A549 (cell line): ENCODE measurements around the gene KCNG3. TPM values are rescaled to one million over a fixed set of nuclear protein-coding genes. Genes with fewer than 3 reads are reported as not detected.

Experiments used
- ATAC-seq, 2 experiments: fragments of 200-7000 bp in 1 of 2; fragments of >200 bp in 1 of 2; cut with Nextera tagmentation in 1 of 2; cut with Tn5 transposase in 1 of 2; 3 replicates each; pipeline versions ENCODE4 v1.8.0 to v1.9.1; 2018 to 2020; ENCODE audit warnings: mild to moderate bottlenecking in 1 of 2, moderate library complexity in 1 of 2
- CTCF ChIA-PET: fragments of 300-600 bp; sonication (Branson Sonifier 250); formaldehyde crosslinking; extraction: SDS; loops from one replicate; lab custom pipeline; 2021; ENCODE audit warnings: antibody characterized with exemption, inconsistent platforms; lab: Yijun Ruan, JAX
- POLR2A ChIA-PET: fragments of 350-600 bp; formaldehyde crosslinking; extraction: SDS; loops from one replicate; lab custom pipeline; 2021; ENCODE audit warnings: antibody characterized with exemption, inconsistent platforms; lab: Yijun Ruan, JAX
- DNase-seq, 2 experiments: peaks; one replicate each; pipeline versions ENCODE4 v3.0.0 to v3.0.0-alpha.2; 2011 to 2016; ENCODE audit warnings: low read depth in 1 of 2, low spot score in 1 of 2
- FAIRE-seq: peaks from 2 replicates; lab custom pipeline; 2011; peaks lifted over from hg19 to GRCh38; lab: Jason Lieb, UNC
- H3K27ac ChIP-seq, 2 experiments: fragments of >200 bp; sonication (Bioruptor Twin); formaldehyde crosslinking; 3 replicates each; pipeline ENCODE4 v1.5.1; 2016 to 2017
- H3K4me1 ChIP-seq: fragments of >200 bp; sonication (Bioruptor Twin); formaldehyde crosslinking; 3 replicates; pipeline ENCODE4 v1.6.1; 2016
- H3K4me2 ChIP-seq: fragments of >200 bp; sonication (Bioruptor Twin); formaldehyde crosslinking; 3 replicates; pipeline ENCODE4 v1.6.1; 2016
- H3K4me3 ChIP-seq: fragments of >200 bp; sonication (Bioruptor Twin); formaldehyde crosslinking; 3 replicates; pipeline ENCODE4 v1.5.1; 2016
- H3K9me3 ChIP-seq: fragments of >200 bp; sonication (Bioruptor Twin); formaldehyde crosslinking; 3 replicates; pipeline ENCODE4 v1.6.1; 2016
- CBX2 ChIP-seq: fragments of 200-600 bp; sonication (generic); IDR thresholded peaks from 2 replicates; pipeline ENCODE4 v1.6.1; 2016; ENCODE audit warnings: low read depth, mild to moderate bottlenecking, borderline replicate concordance
- CEBPB ChIP-seq, 2 experiments: fragments of >200 bp in 1 of 2; sonication (Bioruptor Twin) in 1 of 2; formaldehyde crosslinking in 1 of 2; IDR thresholded peaks; 2 replicates each; pipeline ENCODE4 v1.6.1; 2012 to 2016
- CHD4 ChIP-seq: fragments of 200-600 bp; sonication (generic); IDR thresholded peaks from 2 replicates; pipeline ENCODE4 v1.6.1; 2016; ENCODE audit warnings: antibody characterized with exemption, mild to moderate bottlenecking, borderline replicate concordance
- ESRRA ChIP-seq: fragments of 150-350 bp; IDR thresholded peaks from 2 replicates; pipeline ENCODE4 v1.6.1; 2014; ENCODE audit warnings: mild to moderate bottlenecking, low read length, borderline replicate concordance
- GATA3 ChIP-seq: IDR thresholded peaks from 2 replicates; pipeline ENCODE4 v1.6.1; 2012; ENCODE audit warnings: borderline replicate concordance
- HOXA7 ChIP-seq: fragments of 250-450 bp; sonication (Bioruptor Pico); IDR thresholded peaks from 2 replicates; pipeline ENCODE4 v1.5.0; 2020; ENCODE audit warnings: mild to moderate bottlenecking, moderate library complexity
- HOXB13 ChIP-seq: fragments of 250-450 bp; sonication (Bioruptor Pico); IDR thresholded peaks from 2 replicates; pipeline ENCODE4 v1.5.0; 2020; ENCODE audit warnings: low read depth, mild to moderate bottlenecking, moderate library complexity
- HOXB5 ChIP-seq: fragments of 250-450 bp; sonication (Bioruptor Pico); IDR thresholded peaks from 2 replicates; pipeline ENCODE4 v1.5.0; 2020; ENCODE audit warnings: mild to moderate bottlenecking, moderate library complexity
- JUN ChIP-seq, 2 experiments: fragments of >200 bp; sonication (Bioruptor Twin); formaldehyde crosslinking; IDR thresholded peaks; 2 replicates in 1 of 2; 3 replicates in 1 of 2; pipeline ENCODE4 v1.6.1; 2016 to 2017
- NFE2L2 ChIP-seq: fragments of 150-350 bp; conservative IDR thresholded peaks from 2 replicates; pipeline ENCODE4 v1.6.1; 2014; ENCODE audit warnings: low read length
- NPAS2 ChIP-seq: fragments of 250-450 bp; sonication (Bioruptor Pico); IDR thresholded peaks from 2 replicates; pipeline ENCODE4 v1.8.0; 2022; ENCODE audit warnings: mild to moderate bottlenecking, moderate library complexity, borderline replicate concordance
- PHF8 ChIP-seq: fragments of 200-600 bp; sonication (generic); IDR thresholded peaks from 2 replicates; pipeline ENCODE4 v1.6.1; 2016; ENCODE audit warnings: low read depth, mild to moderate bottlenecking, antibody characterized with exemption, moderate library complexity, borderline replicate concordance
- POLR2A ChIP-seq: IDR thresholded peaks from 2 replicates; pipeline ENCODE4 v1.6.1; 2012; ENCODE audit warnings: mild to moderate bottlenecking, low read length
- POLR2AphosphoS2 ChIP-seq: conservative IDR thresholded peaks from 2 replicates; pipeline ENCODE4 v1.6.1; 2012; ENCODE audit warnings: low read length, improper control_type of control experiment, inconsistent platforms
- SMC3 ChIP-seq: fragments of >200 bp; sonication (Bioruptor Twin); formaldehyde crosslinking; IDR thresholded peaks from 3 replicates; pipeline ENCODE4 v1.6.1; 2018; ENCODE audit warnings: inconsistent platforms
- SREBF2 ChIP-seq: fragments of 450-650 bp; IDR thresholded peaks from 2 replicates; pipeline ENCODE4 v1.6.1; 2014; ENCODE audit warnings: mild to moderate bottlenecking, moderate library complexity
- TFCP2L1 ChIP-seq: fragments of 250-450 bp; sonication (Bioruptor Pico); IDR thresholded peaks from 2 replicates; pipeline ENCODE4 v1.5.0; 2021; ENCODE audit warnings: mild to moderate bottlenecking
- ZC3H11A ChIP-seq: fragments of 450-650 bp; IDR thresholded peaks from 2 replicates; pipeline ENCODE4 v1.6.1; 2014; ENCODE audit warnings: antibody characterized with exemption, mild to moderate bottlenecking
- ZFP36 ChIP-seq: fragments of 450-650 bp; IDR thresholded peaks from 2 replicates; pipeline ENCODE4 v1.6.1; 2014; ENCODE audit warnings: borderline replicate concordance; ENCODE audit not compliant: partially characterized antibody
- WGBS: methylation state at CpG from one replicate; pipeline ENCODE4 v1.1.6; 2017; ENCODE audit errors: missing lambda C conversion rate; 5-methylcytosine and 5-hydroxymethylcytosine counted together
- polyA plus RNA-seq, 4 experiments: library from polyadenylated mRNA; depleted of rRNA in 3 of 4; stranded (reverse); fragments of >200 nt; fragmentation: RNase III in 1 of 4; extraction: RNeasy Plus Mini Kit Qiagen cat#74134 plus additional on column Dnase treatment in 1 of 4; gene quantifications; 2 replicates in 3 of 4; 3 replicates in 1 of 4; pipeline ENCODE4 v1.2.3, GENCODE V29; 2011 to 2017
- TF ChIP-seq, protein P1 (sequence below): IDR thresholded peaks from 2 replicates; pipeline ENCODE4 v1.6.1; 2012
- TF ChIP-seq, protein P2 (sequence below): fragments of >200 bp; sonication (Bioruptor Twin); formaldehyde crosslinking; IDR thresholded peaks from 3 replicates; pipeline ENCODE4 v1.6.1; 2016
- TF ChIP-seq, protein P3 (sequence below): fragments of 250-450 bp; sonication (Bioruptor Pico); IDR thresholded peaks from 2 replicates; pipeline ENCODE4 v1.5.0; 2021; ENCODE audit warnings: mild to moderate bottlenecking, moderate library complexity, borderline replicate concordance
- TF ChIP-seq, protein P4 (sequence below): fragments of >200 bp; sonication (Bioruptor Twin); formaldehyde crosslinking; IDR thresholded peaks from 2 replicates; pipeline ENCODE4 v1.6.1; 2016
- TF ChIP-seq, protein P5 (sequence below): IDR thresholded peaks from 2 replicates; pipeline ENCODE4 v1.6.1; 2012; ENCODE audit warnings: low read depth, borderline replicate concordance

KCNG3 gene
- polyA plus RNA-seq, 2 of the 4 experiments (the other 2 are of a cell fraction), result 0.67 to 0.70 TPM

DNA sequence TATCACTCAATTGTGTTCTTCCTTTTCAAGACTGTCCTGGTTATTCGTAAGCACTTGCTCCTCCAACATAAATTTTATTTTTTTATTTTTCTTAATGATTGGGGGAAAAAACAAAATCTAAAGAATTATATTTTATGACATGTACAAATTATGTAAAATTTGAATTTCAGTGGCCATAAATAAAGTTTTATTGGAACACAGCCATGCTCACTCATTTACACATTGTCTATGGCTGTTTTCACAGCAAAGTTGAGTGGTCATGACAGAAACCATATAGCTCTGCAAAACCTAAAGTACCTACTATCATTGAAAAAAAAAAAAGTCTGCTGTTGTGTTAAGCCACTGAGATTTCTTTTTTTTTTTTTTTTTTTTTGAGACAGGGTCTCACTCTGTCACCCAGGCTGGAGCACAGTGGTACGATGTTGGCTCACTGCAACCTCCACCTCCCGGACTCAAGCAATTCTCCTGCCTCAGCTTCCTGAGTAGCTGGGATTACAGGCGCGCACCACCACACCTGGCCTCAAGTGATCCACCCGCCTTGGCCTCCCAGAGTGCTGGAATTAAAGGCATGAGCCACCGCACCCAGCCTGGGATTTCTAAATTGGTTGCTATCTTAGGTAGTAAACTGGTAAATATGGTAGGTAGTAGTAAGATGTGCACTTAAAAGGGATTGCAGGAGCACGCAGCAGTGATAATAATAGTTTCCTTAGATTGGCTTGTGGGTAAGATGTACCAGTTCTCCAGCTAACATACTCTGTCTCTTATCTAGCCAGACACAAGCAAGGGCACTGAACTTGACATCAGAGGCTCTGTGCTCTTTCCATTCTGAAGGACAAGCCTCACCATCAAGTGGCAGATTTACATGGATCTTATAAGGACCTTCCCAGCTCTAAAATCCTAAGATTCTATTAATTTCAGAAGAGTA lies 44.4 kb downstream of the KCNG3 start:
- 0 out of 3 replicates have a peak, but pooled peaks cover 4% of the 10 kb centered on the region for H3K4me1 ChIP-seq
- no peak overlapping the region for H3K27ac ChIP-seq
- no peak for ATAC-seq
- no peaks in the 10 kb centered on the region for H3K9me3 ChIP-seq
- FAIRE-seq, result no peak
- no peak for DNase-seq
- no peak overlapping the region for H3K4me2 ChIP-seq
- ChIA-PET POLR2A (no interaction called here), CTCF (interaction anchor here (0.6 to 1.1 kb wide), 2 partner anchors 12 to 35 kb away, joined by 3 to 4 read pairs; no protein-coding TSS in a partner anchor)
- TF ChIP-seq TFCP2L1 (no peak), SMC3 (no peak), PHF8 (no peak), HOXB13 (CRISPR knock-in tag) (no peak), SREBF2 (no peak), CBX2 (no peak), POLR2AphosphoS2 (no peak), CEBPB (IDR thresholded peaks at IDR 0.05) (no peak), GATA3 (no peak), ESRRA (no peak), JUN (IDR thresholded peaks at IDR 0.05) (no peak), ZFP36 (no peak)
- TF ChIP-seq, protein P1, sequence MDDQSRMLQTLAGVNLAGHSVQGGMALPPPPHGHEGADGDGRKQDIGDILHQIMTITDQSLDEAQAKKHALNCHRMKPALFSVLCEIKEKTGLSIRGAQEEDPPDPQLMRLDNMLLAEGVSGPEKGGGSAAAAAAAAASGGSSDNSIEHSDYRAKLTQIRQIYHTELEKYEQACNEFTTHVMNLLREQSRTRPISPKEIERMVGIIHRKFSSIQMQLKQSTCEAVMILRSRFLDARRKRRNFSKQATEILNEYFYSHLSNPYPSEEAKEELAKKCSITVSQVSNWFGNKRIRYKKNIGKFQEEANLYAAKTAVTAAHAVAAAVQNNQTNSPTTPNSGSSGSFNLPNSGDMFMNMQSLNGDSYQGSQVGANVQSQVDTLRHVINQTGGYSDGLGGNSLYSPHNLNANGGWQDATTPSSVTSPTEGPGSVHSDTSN, result no peak
- TF ChIP-seq, protein P2, sequence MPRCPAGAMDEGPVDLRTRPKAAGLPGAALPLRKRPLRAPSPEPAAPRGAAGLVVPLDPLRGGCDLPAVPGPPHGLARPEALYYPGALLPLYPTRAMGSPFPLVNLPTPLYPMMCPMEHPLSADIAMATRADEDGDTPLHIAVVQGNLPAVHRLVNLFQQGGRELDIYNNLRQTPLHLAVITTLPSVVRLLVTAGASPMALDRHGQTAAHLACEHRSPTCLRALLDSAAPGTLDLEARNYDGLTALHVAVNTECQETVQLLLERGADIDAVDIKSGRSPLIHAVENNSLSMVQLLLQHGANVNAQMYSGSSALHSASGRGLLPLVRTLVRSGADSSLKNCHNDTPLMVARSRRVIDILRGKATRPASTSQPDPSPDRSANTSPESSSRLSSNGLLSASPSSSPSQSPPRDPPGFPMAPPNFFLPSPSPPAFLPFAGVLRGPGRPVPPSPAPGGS, result no peak
- TF ChIP-seq, all 56 proteins: peak for 0
- H3K4me3 ChIP-seq, result no peak overlapping the region
- 93% methylated on average over 8 of the region's 8 CpGs for WGBS

DNA sequence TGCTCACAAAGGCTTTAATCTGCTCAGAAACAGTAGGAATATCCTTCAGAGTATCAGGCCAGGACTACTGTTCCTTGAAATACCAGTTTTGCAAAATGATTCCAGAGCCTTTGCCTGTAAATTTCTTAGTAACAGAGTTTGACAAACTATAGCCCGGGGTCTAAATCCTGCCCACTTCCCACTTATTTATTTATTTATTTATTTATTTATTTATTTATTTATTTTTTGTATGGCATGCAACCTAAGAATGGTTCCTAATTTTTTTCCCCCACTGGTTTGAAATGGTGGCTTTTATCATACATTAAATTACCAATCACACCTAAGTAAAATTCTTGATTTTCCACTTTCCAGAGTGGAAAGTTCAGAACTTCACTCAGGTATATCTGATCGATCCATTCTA lies 45.6 kb downstream of the KCNG3 start:
- 78% methylated on average over 2 of the region's 2 CpGs for WGBS
- TF ChIP-seq HOXA7, result no peak
- peak; percentile 86 for TF ChIP-seq ZC3H11A
- TF ChIP-seq, all 56 proteins: peak for 1
- ATAC-seq (no peak), DNase-seq (no peak), FAIRE-seq (no peak)
- Histone ChIP-seq H3K4me3 (no peak overlapping the region), H3K9me3 (no peaks in the 10 kb centered on the region), H3K4me1 (0 out of 3 replicates have a peak, but pooled peaks cover 4% of the 10 kb centered on the region), H3K4me2 (no peak overlapping the region), H3K27ac (no peak overlapping the region)
- CTCF ChIA-PET, result interaction anchor here (1.1 kb wide), 1 partner anchor 63 kb away, joined by 5 read pairs; no protein-coding TSS in a partner anchor
- POLR2A ChIA-PET, result no interaction called here

DNA sequence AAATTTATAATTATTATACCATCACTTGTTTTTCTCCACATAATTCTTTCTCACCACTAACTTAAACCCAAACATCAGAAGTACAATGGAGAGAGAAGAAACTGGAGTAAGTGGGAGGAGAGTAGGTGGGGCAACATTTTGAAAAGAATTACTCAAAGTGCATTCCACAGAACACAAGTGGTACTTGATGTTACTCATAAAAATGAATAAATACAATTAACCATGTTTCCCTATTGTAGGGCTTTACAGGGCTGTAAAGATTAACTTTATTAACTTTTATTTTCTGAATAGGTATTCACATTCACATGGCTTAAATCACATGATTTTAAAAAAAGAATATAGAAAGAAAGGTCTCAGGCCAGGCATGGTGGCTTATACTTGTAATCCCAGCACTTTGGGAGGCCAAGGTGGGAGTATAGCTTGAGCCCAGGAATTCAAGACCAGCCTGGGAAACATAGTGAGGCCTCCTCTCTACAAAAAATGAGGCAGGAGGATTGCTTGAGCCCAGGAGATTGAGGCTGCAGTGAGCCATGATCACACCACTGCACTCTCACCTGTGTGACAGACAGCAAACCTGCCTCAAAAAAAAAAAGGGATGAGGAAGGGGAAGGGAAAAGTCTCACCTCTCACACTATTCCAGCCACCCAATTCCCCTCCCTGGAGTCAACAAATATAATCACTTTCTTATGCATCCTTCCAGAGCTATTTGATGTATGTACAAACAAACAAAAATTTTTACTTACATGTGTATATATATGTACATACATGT lies 47.1 kb downstream of the KCNG3 start:
- CTCF ChIA-PET, result interaction anchor here (0.6 to 0.7 kb wide), 3 partner anchors 11 to 361 kb away, joined by 3 read pairs; no protein-coding TSS in a partner anchor
- POLR2A ChIA-PET, result no interaction called here
- H3K4me3 ChIP-seq, result no peak overlapping the region
- no peak for DNase-seq
- 0 out of 3 replicates have a peak, but pooled peaks cover 4% of the 10 kb centered on the region for H3K4me1 ChIP-seq
- TF ChIP-seq ZFP36 (no peak), CHD4 (no peak), HOXB5 (CRISPR knock-in tag) (no peak), NPAS2 (no peak), POLR2A (no peak), NFE2L2 (no peak)
- TF ChIP-seq, protein P3, sequence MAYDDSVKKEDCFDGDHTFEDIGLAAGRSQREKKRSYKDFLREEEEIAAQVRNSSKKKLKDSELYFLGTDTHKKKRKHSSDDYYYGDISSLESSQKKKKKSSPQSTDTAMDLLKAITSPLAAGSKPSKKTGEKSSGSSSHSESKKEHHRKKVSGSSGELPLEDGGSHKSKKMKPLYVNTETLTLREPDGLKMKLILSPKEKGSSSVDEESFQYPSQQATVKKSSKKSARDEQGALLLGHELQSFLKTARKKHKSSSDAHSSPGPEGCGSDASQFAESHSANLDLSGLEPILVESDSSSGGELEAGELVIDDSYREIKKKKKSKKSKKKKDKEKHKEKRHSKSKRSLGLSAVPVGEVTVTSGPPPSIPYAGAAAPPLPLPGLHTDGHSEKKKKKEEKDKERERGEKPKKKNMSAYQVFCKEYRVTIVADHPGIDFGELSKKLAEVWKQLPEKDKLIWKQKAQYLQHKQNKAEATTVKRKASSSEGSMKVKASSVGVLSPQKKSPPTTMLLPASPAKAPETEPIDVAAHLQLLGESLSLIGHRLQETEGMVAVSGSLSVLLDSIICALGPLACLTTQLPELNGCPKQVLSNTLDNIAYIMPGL (CRISPR knock-in tag), result no peak
- TF ChIP-seq, protein P4, sequence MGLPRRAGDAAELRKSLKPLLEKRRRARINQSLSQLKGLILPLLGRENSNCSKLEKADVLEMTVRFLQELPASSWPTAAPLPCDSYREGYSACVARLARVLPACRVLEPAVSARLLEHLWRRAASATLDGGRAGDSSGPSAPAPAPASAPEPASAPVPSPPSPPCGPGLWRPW, result no peak
- TF ChIP-seq, protein P5, sequence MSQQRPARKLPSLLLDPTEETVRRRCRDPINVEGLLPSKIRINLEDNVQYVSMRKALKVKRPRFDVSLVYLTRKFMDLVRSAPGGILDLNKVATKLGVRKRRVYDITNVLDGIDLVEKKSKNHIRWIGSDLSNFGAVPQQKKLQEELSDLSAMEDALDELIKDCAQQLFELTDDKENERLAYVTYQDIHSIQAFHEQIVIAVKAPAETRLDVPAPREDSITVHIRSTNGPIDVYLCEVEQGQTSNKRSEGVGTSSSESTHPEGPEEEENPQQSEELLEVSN, result no peak
- H3K9me3 ChIP-seq, result no peaks in the 10 kb centered on the region
- no peak overlapping the region; a peak in 1 of 6 replicates for H3K27ac ChIP-seq
- no peak for FAIRE-seq
- H3K4me2 ChIP-seq, result no peak overlapping the region
- ATAC-seq, result no peak
